NB4 (cell line): ENCODE results near the gene IL1F10.

Source experiments
- DNase-seq: peaks from one replicate; pipeline ENCODE4 v3.0.0; 2010; ENCODE audit warnings: low read depth
- H3K4me3 ChIP-seq: one replicate; pipeline ENCODE4 v1.5.1; 2011; ENCODE audit warnings: mild to moderate bottlenecking, low read depth, low read length, moderate library complexity
- CTCF ChIP-seq: IDR thresholded peaks from one replicate; pipeline ENCODE4 v1.5.1; 2012; ENCODE audit warnings: low read depth, low read length
- MYC ChIP-seq: IDR thresholded peaks from 2 replicates; pipeline ENCODE4 v1.6.1; 2011; ENCODE audit warnings: low read depth, low read length
- POLR2A ChIP-seq: IDR thresholded peaks from 2 replicates; pipeline ENCODE4 v1.6.1; 2011; ENCODE audit warnings: mild to moderate bottlenecking; ENCODE audit not compliant: insufficient read length; ENCODE audit errors: extremely low read depth
- TF ChIP-seq, protein P1 (sequence below): IDR thresholded peaks from 2 replicates; pipeline ENCODE4 v1.6.1; 2011; ENCODE audit warnings: low read depth, low read length

IL1F10 gene

GRCh38 chr2:113058411-113058994 is 9.3 kb upstream of the IL1F10 start:
- H3K4me3 ChIP-seq = no peak overlapping the region
- TF ChIP-seq, protein P1, sequence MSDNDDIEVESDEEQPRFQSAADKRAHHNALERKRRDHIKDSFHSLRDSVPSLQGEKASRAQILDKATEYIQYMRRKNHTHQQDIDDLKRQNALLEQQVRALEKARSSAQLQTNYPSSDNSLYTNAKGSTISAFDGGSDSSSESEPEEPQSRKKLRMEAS = no peak
- no peak for TF ChIP-seq CTCF
- no peak for TF ChIP-seq POLR2A
- no peak for TF ChIP-seq MYC
- DNase-seq = no peak

GRCh38 chr2:113058998-113059960 is 8.5 kb upstream of the IL1F10 start, which contains the start of gene IL36RN:
TSS of gene IL36RN (plus strand) at chr2:113059198. CDS start at chr2:113059439, 241 bp downstream.
- no peak for DNase-seq
- H3K4me3 ChIP-seq = no peak within 1 kb of the TSS
- TF ChIP-seq, protein P1 = no peak
- no peak for TF ChIP-seq CTCF
- TF ChIP-seq MYC = no peak
- TF ChIP-seq POLR2A = no peak

GRCh38 chr2:113060396-113060795 is 7.4 kb upstream of the IL1F10 start:
- no peak overlapping the region for H3K4me3 ChIP-seq
- TF ChIP-seq POLR2A = no peak
- TF ChIP-seq CTCF = no peak
- TF ChIP-seq MYC = no peak
- TF ChIP-seq, protein P1 = no peak
- peak; percentile 10 for DNase-seq

GRCh38 chr2:113060796-113061195 is 7.0 kb upstream of the IL1F10 start:
- no peak for DNase-seq
- H3K4me3 ChIP-seq = no peak overlapping the region
- no peak for TF ChIP-seq MYC
- TF ChIP-seq, protein P1 = no peak
- TF ChIP-seq POLR2A = no peak
- no peak for TF ChIP-seq CTCF

GRCh38 chr2:113061241-113061640 is 6.5 kb upstream of the IL1F10 start:
- no peak for DNase-seq
- H3K4me3 ChIP-seq = no peak overlapping the region
- TF ChIP-seq, protein P1 = no peak
- no peak for TF ChIP-seq MYC
- TF ChIP-seq POLR2A = no peak
- no peak for TF ChIP-seq CTCF
